HG02943 (cell line): ENCODE measurements around the gene ZFR2.
A peak's percentile ranks its signal among the peaks of the same experiment; 100 is the strongest.
"Not testable (repeated sequence)": the region's sequence is repeated elsewhere in the genome, so short reads cannot be mapped to it uniquely, and the experiment has no call there.

Source experiments
- ATAC-seq: cut with Tn5 transposase; IDR thresholded peaks from one replicate; pipeline ENCODE4 v1.9.1; 2021; ENCODE audit warnings: mild to moderate bottlenecking, low read depth, moderate library complexity; ENCODE audit not compliant: unreplicated experiment

The ZFR2 gene

DNA sequence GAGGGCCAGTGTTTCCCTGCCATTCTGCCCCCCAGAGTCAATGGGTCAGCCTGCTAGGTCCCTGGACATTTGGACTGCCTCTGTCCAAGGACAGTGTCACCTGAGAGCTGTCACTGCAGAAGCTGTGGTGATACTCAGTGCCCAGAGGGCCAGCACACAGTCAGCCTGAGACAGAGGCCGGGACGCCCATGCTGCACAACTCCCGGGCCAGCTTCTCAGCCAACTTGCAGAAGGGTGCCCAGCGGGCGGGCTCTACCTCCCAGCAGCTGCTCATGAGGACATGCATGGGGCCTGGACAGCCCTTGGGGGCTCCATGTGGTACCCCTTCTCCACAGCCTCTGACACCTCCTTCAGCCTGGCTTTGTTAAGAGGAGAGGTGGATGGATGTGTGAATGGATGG lies 93.0 kb downstream of the ZFR2 start:
- ATAC-seq = no peak

DNA sequence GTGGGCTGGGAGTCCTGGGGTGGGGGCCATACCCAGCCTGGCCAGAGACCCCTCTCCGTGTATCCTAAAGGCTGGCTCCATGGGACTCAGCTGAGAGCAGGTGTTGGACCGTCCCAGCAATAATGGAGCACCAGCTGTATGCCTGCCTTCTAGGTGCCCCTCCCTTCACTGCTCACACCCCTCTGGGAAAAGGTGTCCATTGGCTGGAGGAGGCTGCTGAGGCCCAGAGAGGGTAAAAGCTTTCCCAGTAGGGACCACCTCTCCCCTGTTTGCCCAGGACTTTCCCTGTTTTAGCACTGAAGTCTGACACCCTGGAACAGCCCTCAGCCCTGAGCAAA lies 93.5 kb downstream of the ZFR2 start:
- no peak for ATAC-seq

GRCh38 chr19:3774621-3775373 lies 94.0 kb downstream of the ZFR2 start:
- ATAC-seq = no peak

DNA sequence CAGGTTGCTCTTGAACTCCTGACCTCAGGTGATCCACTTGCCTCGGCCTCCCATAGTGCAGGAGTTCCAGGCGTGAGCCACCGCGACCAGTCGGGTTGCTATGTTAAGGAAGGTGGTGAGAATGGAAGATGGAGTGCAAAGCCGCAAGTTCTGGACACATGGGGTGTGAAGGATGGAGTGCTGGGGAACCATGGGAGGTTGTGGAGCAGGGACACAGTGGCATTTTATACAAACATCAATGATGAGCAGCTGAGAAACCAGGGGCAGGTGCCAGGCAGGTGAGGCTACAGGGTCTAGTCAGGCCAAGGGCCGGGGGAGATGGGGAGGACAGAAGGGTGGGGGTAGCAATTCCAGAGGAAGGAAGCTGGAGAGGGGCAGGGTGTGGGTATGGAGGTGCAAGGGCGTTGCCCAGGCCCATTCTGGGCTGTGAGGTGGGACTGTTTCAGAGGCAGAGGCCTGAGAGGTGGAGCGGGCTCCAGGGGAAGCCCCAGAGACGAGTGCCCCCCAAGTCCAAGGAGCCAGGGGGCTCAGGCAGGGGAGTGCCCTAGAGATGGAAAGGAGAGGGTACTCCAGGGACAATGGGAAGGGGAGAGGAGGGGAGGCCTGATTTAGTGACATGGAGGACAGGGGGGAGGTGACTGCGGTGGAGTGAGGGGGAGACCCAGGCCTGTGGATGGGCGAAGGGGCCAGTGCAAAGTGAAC lies 94.9 kb downstream of the ZFR2 start:
- no peak for ATAC-seq

GRCh38 chr19:3771906-3772455 lies 96.9 kb downstream of the ZFR2 start, which contains the start of gene RAX2:
TSS of gene RAX2 (minus strand) at chr19:3772228. CDS start at chr19:3771742, 486 bp downstream.
- ATAC-seq = no peak

DNA sequence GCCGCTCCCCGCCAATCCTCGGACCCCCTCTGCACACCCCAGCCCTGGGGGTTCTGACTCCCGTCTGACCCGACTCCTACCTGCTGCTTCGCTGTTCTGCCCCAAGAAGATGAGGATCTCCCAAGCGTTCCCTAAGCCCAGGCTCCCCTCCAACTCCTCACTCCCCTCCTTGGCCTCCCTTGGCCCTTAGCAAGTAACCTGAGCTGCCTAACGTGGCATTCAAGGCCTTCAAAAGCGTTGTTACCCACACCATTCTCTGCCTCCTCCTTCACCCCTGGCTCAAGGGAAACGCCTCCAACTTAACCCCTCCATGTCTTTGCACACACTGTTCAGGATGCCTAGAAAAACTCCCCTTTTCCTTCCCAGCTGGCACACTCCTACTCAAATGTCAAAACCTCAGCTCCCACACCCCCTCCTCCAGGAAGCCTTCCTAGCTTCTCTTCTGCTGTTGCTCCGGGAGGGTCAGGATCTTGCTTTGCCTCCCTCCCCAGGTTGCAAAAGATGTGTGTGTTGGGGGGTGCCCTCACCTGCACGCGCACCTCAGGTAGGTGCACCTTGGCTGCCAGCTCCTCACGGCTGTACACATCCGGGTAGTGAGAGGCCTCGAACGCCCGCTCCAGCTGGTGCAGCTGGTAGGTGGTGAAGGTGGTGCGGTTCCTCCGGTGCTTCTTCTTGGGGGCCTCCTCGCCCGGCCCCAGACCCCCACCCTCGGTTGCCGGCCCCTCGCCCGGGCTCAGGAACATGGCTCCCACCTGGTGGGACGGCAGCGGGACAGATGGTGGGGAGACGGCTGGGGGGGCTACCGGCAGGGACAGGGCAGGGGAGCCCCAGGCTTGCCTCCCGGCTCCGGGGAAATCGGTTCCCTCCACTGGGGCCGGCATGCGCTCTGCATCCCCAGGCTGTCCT lies 97.6 kb downstream of the ZFR2 start:
- ATAC-seq = no peak

- no peak for ATAC-seq
These were observed 98.5 kb downstream of the ZFR2 start for GRCh38 chr19:3770136-3770999.

DNA sequence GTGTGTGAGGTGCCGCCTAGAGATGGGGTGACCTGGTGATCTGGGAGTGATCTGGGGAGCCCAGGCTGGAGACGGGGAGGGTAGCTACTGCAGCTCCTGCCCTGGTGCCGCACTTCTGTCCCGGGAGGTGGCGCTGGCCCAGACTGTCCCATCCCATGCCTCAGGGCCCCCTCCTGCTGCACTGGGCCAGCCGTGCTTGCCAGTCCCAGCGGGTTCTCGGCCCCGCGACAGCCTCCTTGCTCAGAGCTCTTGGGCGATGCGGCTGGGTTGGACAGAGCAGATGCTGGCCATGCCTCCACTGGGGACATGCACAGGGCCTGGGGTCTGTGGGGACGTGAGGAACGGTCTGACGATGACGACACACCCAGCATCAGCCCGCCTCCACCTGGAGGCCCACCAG lies 99.3 kb downstream of the ZFR2 start:
- ATAC-seq = no peak

- no peak for ATAC-seq
These were observed 100.1 kb downstream of the ZFR2 start for GRCh38 chr19:3768748-3769099.

DNA sequence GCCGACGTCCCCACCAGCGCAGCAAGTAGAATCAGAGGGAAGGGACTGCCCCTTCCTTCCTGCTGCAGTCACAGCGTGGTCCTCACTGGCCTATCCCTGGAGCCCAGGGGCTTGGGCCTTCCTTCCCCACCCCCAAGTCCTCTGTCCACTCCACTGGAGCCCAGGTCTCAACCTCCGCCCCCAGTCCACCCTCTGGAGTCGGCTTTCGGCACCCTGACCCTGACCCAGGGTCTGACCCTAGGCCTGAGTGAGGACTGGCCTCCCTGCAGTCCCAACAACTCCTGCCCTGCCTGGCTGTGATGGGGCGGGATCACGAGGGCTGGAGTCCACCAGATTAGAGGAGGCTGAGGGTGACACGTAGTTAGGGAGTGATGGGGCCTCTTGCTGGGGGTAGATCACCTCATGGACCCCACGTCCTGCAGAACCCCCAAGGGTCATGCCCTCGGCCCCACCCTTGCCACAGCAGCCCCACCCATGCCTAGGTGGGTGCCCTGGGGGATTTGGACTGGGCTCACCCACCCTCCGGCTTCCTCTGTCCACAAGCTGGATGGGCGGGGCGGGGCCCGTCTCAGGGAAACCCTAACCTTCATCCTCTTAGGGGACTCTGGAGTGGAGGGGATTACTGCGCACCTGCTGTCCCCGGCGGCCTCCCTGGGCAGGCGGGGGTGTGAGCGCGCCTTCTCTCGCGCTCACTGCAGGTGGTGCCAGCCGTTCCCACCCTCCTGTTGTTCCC lies 100.7 kb downstream of the ZFR2 start:
- ATAC-seq = no peak

GRCh38 chr19:3767050-3767449 lies 101.8 kb downstream of the ZFR2 start:
- no peak for ATAC-seq

GRCh38 chr19:3766520-3766919 lies 102.3 kb downstream of the ZFR2 start:
- ATAC-seq = no peak

- not testable (repeated sequence) for ATAC-seq
These were observed 103.1 kb downstream of the ZFR2 start for GRCh38 chr19:3765757-3766156.

GRCh38 chr19:3765121-3765520 lies 103.7 kb downstream of the ZFR2 start:
- no peak for ATAC-seq

- ATAC-seq = peak; percentile 73
These were observed 106.1 kb downstream of the ZFR2 start, which contains the start of gene MRPL54 for GRCh38 chr19:3762501-3763459. TSS of gene MRPL54 (plus strand) at chr19:3762682. CDS start at chr19:3762701, 19 bp downstream.

GRCh38 chr19:3762130-3762473 lies 106.7 kb downstream of the ZFR2 start:
- ATAC-seq = no peak

GRCh38 chr19:3761382-3762129 lies 107.3 kb downstream of the ZFR2 start, which contains the start of gene APBA3:
TSS of gene APBA3 (minus strand) at chr19:3761692. CDS start at chr19:3760264, 1,428 bp downstream.
- ATAC-seq = no peak
